ENCODE measurements around the gene CEACAM16.
"Not testable (repeated sequence)": the region's sequence is repeated elsewhere in the genome, so short reads cannot be mapped to it uniquely, and the experiment has no call there.

Gene CEACAM16
- 0 reads per million in 4 donors for total RNA-seq

- DNase-seq = no peak
These were observed at the start of gene CEACAM16 for GRCh38 chr19:44698492-44699201. CEACAM16 (plus strand) TSS chr19:44699151; CDS start chr19:44701457, 2,306 bp downstream.

- DNase-seq = no peak
These were observed 49.3 kb upstream of the CEACAM16 start for GRCh38 chr19:44649578-44650145.

- DNase-seq = no peak
These were observed 45.6 kb upstream of the CEACAM16 start for GRCh38 chr19:44653343-44653742.

- DNase-seq = peak; percentile 34 to 73 (median 57)
These were observed 44.8 kb upstream of the CEACAM16 start for GRCh38 chr19:44653977-44654774.

GRCh38 chr19:44657211-44657921 is 41.6 kb upstream of the CEACAM16 start:
- DNase-seq = peak; percentile 20 to 56 (median 46)

GRCh38 chr19:44658069-44658733 is 40.8 kb upstream of the CEACAM16 start:
- no peak for DNase-seq

GRCh38 chr19:44660081-44660480 is 38.9 kb upstream of the CEACAM16 start:
- DNase-seq = no peak

GRCh38 chr19:44661205-44661604 is 37.7 kb upstream of the CEACAM16 start:
- no peak for DNase-seq

GRCh38 chr19:44661904-44662303 is 37.0 kb upstream of the CEACAM16 start:
- no peak for DNase-seq

GRCh38 chr19:44662691-44663385 is 36.1 kb upstream of the CEACAM16 start:
- DNase-seq = no peak

GRCh38 chr19:44663996-44664395 is 35.0 kb upstream of the CEACAM16 start:
- no peak for DNase-seq

GRCh38 chr19:44664976-44665375 is 34.0 kb upstream of the CEACAM16 start:
- DNase-seq = no peak

GRCh38 chr19:44666852-44667556 is 31.9 kb upstream of the CEACAM16 start:
- DNase-seq = no peak

GRCh38 chr19:44668985-44669764 is 29.8 kb upstream of the CEACAM16 start:
- no peak for DNase-seq

GRCh38 chr19:44670027-44670426 is 28.9 kb upstream of the CEACAM16 start:
- not testable (repeated sequence) for DNase-seq

GRCh38 chr19:44671400-44671799 is 27.6 kb upstream of the CEACAM16 start, which contains the start of gene CEACAM19:
CEACAM19 (plus strand) TSS chr19:44671482; CDS start chr19:44671932, 450 bp downstream.
- no peak for DNase-seq

- DNase-seq = no peak
These were observed 26.7 kb upstream of the CEACAM16 start for GRCh38 chr19:44672226-44672625.

GRCh38 chr19:44673510-44673909 is 25.4 kb upstream of the CEACAM16 start:
- DNase-seq = no peak

- DNase-seq = no peak
These were observed 23.4 kb upstream of the CEACAM16 start for GRCh38 chr19:44675521-44675920.
